H1 (cell line): Measurements from ENCODE around the gene MAML3. TPM values are rescaled to one million over a fixed set of nuclear protein-coding genes. Genes with fewer than 3 reads are reported as not detected.

Experiments
- CBX8 ChIP-seq: fragments of 300-800, 300-1000 bp; sonication (generic); IDR thresholded peaks from 2 replicates; pipeline ENCODE4 v1.7.1; 2016; ENCODE audit warnings: low read depth, low read length, borderline replicate concordance
- SIN3A ChIP-seq, 2 experiments: IDR thresholded peaks in 1 of 2; conservative IDR thresholded peaks in 1 of 2; 2 replicates each; pipeline ENCODE4 v1.6.1; 2011 to 2012; ENCODE audit warnings: low read length in 2 of 2, improper control_type of control experiment in 1 of 2, low read depth in 1 of 2, mild to moderate bottlenecking in 1 of 2
- polyA plus RNA-seq, 7 experiments: library from polyadenylated mRNA; depleted of rRNA in 3 of 7; stranded (reverse) in 5 of 7; unstranded in 2 of 7; fragments of >200 nt in 5 of 7; fragments of 200-250 nt in 2 of 7; gene quantifications; 1 replicate in 5 of 7; 2 replicates in 1 of 7; 4 replicates in 1 of 7; pipeline versions ENCODE4 v1.2.1 to v1.2.3, GENCODE V29; 2011 to 2013; ENCODE audit warnings: missing spikeins in 2 of 7, mixed read lengths in 2 of 7
- total RNA-seq: library from RNA; stranded (reverse); fragmentation: NEBNext Ultra II Directional; extraction: Animal tissue kit (Norgen Biotek cat#: 25700); gene quantifications from 2 replicates; pipeline ENCODE4 v1.2.1, GENCODE V29; 2021

MAML3 gene
- total and polyA plus RNA-seq, 2 of the 8 experiments (the other 6 are each of a cell fraction or from before 2014, with no cell fraction given) = 2.1 to 5.7 TPM

GRCh38 chr4:140127422-140127821 lies 26.6 kb downstream of the MAML3 start (continued):
- TF ChIP-seq SIN3A (conservative IDR thresholded peaks at IDR 0.05 in 1 of 2, IDR thresholded peaks at IDR 0.05 in 1 of 2; ENCODE audit: low read depth in 1 of 2, low read length in 2 of 2) (no peak), CBX8 (no peak)
